HepG2 (cell line): ENCODE measurements around the gene SIX4. TPM values are rescaled to one million over a fixed set of nuclear protein-coding genes. Genes with fewer than 3 reads are reported as not detected.
A peak's percentile ranks its signal among the peaks of the same experiment; 100 is the strongest.

Source experiments
- ARNTL ChIP-seq: sonication (generic); formaldehyde crosslinking; IDR thresholded peaks from 2 replicates; pipeline ENCODE4 v1.4.0; 2020; ENCODE audit warnings: mild to moderate bottlenecking, missing genetic modification reagents
- BRF2 ChIP-seq: sonication (generic); formaldehyde crosslinking; IDR thresholded peaks from 2 replicates; pipeline ENCODE4 v1.8.1; 2022; ENCODE audit warnings: mild to moderate bottlenecking, missing genetic modification reagents
- DNMT3B ChIP-seq: conservative IDR thresholded peaks from 2 replicates; pipeline ENCODE4 v1.6.1; 2016; ENCODE audit warnings: missing biosample characterization, control low read depth
- ELF1 ChIP-seq: sonication (generic); formaldehyde crosslinking; IDR thresholded peaks from 2 replicates; pipeline ENCODE4 v1.4.0; 2020; ENCODE audit warnings: missing genetic modification reagents
- EP300 ChIP-seq, 3 experiments: sonication (generic) in 1 of 3; formaldehyde crosslinking in 1 of 3; IDR thresholded peaks; 2 replicates each; pipeline versions ENCODE4 v1.5.1 to v1.6.1; 2011 to 2020; ENCODE audit warnings: low read depth in 2 of 3, low read length in 2 of 3, borderline replicate concordance in 1 of 3, improper control_type of control experiment in 1 of 3, mild to moderate bottlenecking in 1 of 3, missing genetic modification reagents in 1 of 3, moderate library complexity in 1 of 3
- GMEB2 ChIP-seq: IDR thresholded peaks from 2 replicates; pipeline ENCODE4 v1.6.1; 2016; ENCODE audit warnings: missing biosample characterization, missing genetic modification reagents, low read depth
- HOXA5 ChIP-seq: sonication (generic); formaldehyde crosslinking; IDR thresholded peaks from 2 replicates; pipeline ENCODE4 v1.4.0; 2020; ENCODE audit warnings: missing genetic modification reagents
- IRF2 ChIP-seq: IDR thresholded peaks from 2 replicates; pipeline ENCODE4 v1.6.1; 2018; ENCODE audit warnings: missing genetic modification reagents, missing compliant biosample characterization
- JDP2 ChIP-seq: sonication (generic); formaldehyde crosslinking; IDR thresholded peaks from 2 replicates; pipeline ENCODE4 v1.8.1; 2022; ENCODE audit warnings: missing genetic modification reagents, borderline replicate concordance
- JUN ChIP-seq: sonication (generic); formaldehyde crosslinking; IDR thresholded peaks from 2 replicates; pipeline ENCODE4 v1.4.0; 2020; ENCODE audit warnings: mild to moderate bottlenecking, missing genetic modification reagents
- KLF9 ChIP-seq: IDR thresholded peaks from 2 replicates; pipeline ENCODE4 v1.6.1; 2016; ENCODE audit warnings: low read depth
- MIER2 ChIP-seq: IDR thresholded peaks from 2 replicates; pipeline ENCODE4 v1.6.1; 2016; ENCODE audit warnings: missing biosample characterization, missing genetic modification reagents
- PPARG ChIP-seq: conservative IDR thresholded peaks from 2 replicates; pipeline ENCODE4 v1.6.1; 2016; ENCODE audit warnings: missing biosample characterization, missing genetic modification reagents
- RBM39 ChIP-seq: fragments of 200-400 bp; formaldehyde crosslinking; IDR thresholded peaks from one replicate; pipeline ENCODE4 v1.6.1; 2018; ENCODE audit warnings: antibody characterized with exemption, mild to moderate bottlenecking, low read depth, low read length; ENCODE audit not compliant: poor library complexity, severe bottlenecking
- SRY ChIP-seq: sonication (generic); formaldehyde crosslinking; IDR thresholded peaks from 2 replicates; pipeline ENCODE4 v1.8.0; 2022; ENCODE audit warnings: mild to moderate bottlenecking, missing genetic modification reagents
- STAG1 ChIP-seq: sonication (generic); formaldehyde crosslinking; IDR thresholded peaks from 2 replicates; pipeline ENCODE4 v1.4.0; 2020; ENCODE audit warnings: missing genetic modification reagents
- THAP7 ChIP-seq: sonication (generic); formaldehyde crosslinking; IDR thresholded peaks from 2 replicates; pipeline ENCODE4 v1.8.1; 2023; ENCODE audit warnings: mild to moderate bottlenecking, missing genetic modification reagents
- TIGD3 ChIP-seq: sonication (generic); formaldehyde crosslinking; IDR thresholded peaks from 2 replicates; pipeline ENCODE4 v1.5.1; 2020; ENCODE audit warnings: mild to moderate bottlenecking, missing genetic modification reagents, borderline replicate concordance
- TP53 ChIP-seq: sonication (generic); formaldehyde crosslinking; conservative IDR thresholded peaks from 2 replicates; pipeline ENCODE4 v1.4.0; 2020; ENCODE audit warnings: missing genetic modification reagents
- TSC22D2 ChIP-seq: sonication (generic); formaldehyde crosslinking; IDR thresholded peaks from 2 replicates; pipeline ENCODE4 v1.5.1; 2020; ENCODE audit warnings: missing genetic modification reagents, mild to moderate bottlenecking, borderline replicate concordance
- ZBTB49 ChIP-seq: sonication (generic); formaldehyde crosslinking; IDR thresholded peaks from 2 replicates; pipeline ENCODE4 v1.4.0; 2020; ENCODE audit warnings: missing genetic modification reagents, borderline replicate concordance
- ZNF207 ChIP-seq: fragments of 450-650 bp; IDR thresholded peaks from 2 replicates; pipeline ENCODE4 v1.6.1; 2016; ENCODE audit warnings: antibody characterized with exemption, borderline replicate concordance
- ZNF263 ChIP-seq: sonication (generic); formaldehyde crosslinking; IDR thresholded peaks from 2 replicates; pipeline ENCODE4 v1.4.0; 2020; ENCODE audit warnings: missing genetic modification reagents
- polyA plus RNA-seq, 8 experiments: library from polyadenylated mRNA; depleted of rRNA in 3 of 8; stranded (reverse) in 7 of 8; unstranded in 1 of 8; fragments of >200 nt; fragmentation: Illumina TruSeq in 4 of 8; extraction: Trizol in 4 of 8; gene quantifications; 2 replicates each; pipeline versions ENCODE4 v1.2.1 to v1.2.3, GENCODE V29; 2011 to 2016; ENCODE audit warnings: low read depth in 4 of 8, missing spikeins in 1 of 8, mixed read lengths in 1 of 8; ENCODE audit not compliant: insufficient read depth in 1 of 8
- total RNA-seq, 5 experiments: library from RNA; depleted of rRNA; stranded (reverse); fragments of >200 nt; fragmentation: Illumina TruSeq; extraction: Trizol; gene quantifications; 2 replicates each; pipeline ENCODE4 v1.2.3, GENCODE V29; 2016; ENCODE audit warnings: low read depth in 1 of 5

The SIX4 gene
- total and polyA plus RNA-seq, 2 of the 13 experiments (the other 11 are each of a cell fraction or from before 2014, with no cell fraction given): 5.0 to 6.0 TPM

GRCh38 chr14:60691383-60692113 lies 32.6 kb downstream of the SIX4 start (continued):
- TF ChIP-seq ZNF207 (no peak), TIGD3 (CRISPR knock-in tag) (no peak), KLF9 (CRISPR knock-in tag) (no peak), EP300 (IDR thresholded peaks at IDR 0.05; ENCODE audit: low read depth in 2 of 2, low read length in 2 of 2) (peak in 1 of 2 experiments; percentile 66; a peak in 2 of 4 replicates), EP300 (CRISPR knock-in tag; IDR thresholded peaks at IDR 0.05; ENCODE audit: borderline replicate concordance) (no peak), ARNTL (CRISPR knock-in tag) (no peak), SRY (CRISPR knock-in tag) (no peak), DNMT3B (CRISPR knock-in tag) (no peak), HOXA5 (CRISPR knock-in tag) (no peak), BRF2 (no peak), MIER2 (CRISPR knock-in tag) (no peak), STAG1 (no peak), RBM39 (no peak), TSC22D2 (no peak), JDP2 (no peak), JUN (no peak), TP53 (no peak), ELF1 (CRISPR knock-in tag) (peak; percentile 34; the same call in 1 of the 2 replicates), GMEB2 (CRISPR knock-in tag) (no peak), ZNF263 (CRISPR knock-in tag) (no peak), IRF2 (no peak; the same call in 1 of the 2 replicates), ZBTB49 (CRISPR knock-in tag) (no peak), THAP7 (CRISPR knock-in tag) (no peak), PPARG (CRISPR knock-in tag) (peak; percentile 44; the same call in 1 of the 2 replicates)
